ENCODE data around the gene ZDHHC13.
A peak's percentile ranks its signal among the peaks of the same experiment; 100 is the strongest.
"Not testable (repeated sequence)": the region's sequence is repeated elsewhere in the genome, so short reads cannot be mapped to it uniquely, and the experiment has no call there.

Gene ZDHHC13

GRCh38 chr11:19100885-19101284 lies 16.1 kb upstream of the ZDHHC13 start:
- no peak for DNase-seq

GRCh38 chr11:19101796-19102520 lies 15.0 kb upstream of the ZDHHC13 start:
- DNase-seq, result no peak

DNA sequence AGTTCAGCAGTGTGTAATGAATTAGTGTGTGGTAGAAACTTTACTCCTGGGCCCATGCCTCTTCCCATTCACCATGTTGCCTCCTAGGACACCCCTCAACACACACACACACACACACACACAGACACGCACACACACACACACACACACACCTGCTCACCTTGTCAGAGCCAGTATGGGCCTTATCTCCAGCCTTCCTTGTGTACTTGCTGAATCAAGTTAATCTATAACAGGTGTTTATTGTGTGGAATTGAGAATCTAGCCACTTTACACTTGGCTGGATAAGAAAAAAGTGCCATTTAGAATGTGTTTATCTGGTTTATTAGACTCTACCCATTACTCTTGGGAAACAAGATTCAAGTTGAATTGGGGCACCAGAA lies 14.5 kb upstream of the ZDHHC13 start:
- DNase-seq, result no peak

DNA sequence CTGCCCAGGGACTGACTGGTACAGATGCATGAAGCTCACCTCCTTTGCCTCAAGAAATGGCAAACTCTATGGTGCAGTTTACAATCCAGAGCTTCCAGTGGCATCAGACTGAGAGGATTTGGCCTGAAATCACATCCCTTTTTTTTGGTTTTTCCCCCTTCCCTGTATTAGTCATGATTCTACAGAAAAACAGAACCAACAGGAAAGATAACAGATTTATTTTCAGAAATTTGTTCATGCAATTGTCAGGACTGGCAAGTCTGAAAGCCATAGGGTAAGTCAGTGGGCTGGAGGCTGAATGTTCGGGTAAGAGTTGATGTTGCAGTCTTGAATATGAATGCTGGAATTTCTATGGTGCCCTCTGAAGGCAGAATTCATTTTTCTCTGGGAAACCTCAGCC lies 12.0 kb upstream of the ZDHHC13 start:
- DNase-seq, result no peak

DNA sequence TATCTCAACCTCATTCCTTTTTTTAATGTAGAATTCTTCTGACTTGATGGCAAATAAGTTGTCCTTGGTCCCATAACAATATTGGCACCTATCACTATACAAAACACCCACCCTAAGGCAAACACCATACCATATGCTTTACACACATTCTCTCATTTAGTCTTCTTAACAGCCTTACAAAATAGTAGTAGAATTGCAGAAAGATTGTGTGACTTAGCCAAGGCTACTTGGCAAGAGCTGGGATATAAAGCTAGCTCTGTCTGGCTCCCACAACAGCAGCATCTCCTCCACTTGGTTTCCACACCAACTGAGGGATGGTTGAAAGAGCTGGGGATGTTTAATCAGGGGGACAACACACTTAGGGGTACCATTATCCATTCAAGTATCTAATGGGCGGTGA lies 9.8 kb upstream of the ZDHHC13 start:
- no peak for DNase-seq

DNA sequence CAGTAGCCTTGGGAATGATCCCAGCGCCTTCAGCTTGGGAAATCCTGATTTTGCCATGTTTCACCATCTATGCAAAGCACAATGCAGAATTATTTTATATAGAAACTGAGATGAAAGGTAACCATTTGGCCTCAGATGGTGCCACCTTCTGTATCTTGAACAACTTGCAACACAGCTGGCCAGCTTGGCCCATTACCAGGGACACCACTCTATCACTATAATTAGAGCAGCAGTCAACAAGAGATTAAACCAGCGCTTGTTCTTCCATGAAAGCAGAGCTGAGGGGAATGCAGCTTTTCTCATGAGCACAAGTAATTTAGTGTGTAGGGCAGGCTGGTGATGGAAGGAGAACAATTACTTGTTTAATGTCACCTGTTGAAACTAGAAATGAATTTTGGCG lies 6.7 kb upstream of the ZDHHC13 start:
- DNase-seq, result no peak

DNA sequence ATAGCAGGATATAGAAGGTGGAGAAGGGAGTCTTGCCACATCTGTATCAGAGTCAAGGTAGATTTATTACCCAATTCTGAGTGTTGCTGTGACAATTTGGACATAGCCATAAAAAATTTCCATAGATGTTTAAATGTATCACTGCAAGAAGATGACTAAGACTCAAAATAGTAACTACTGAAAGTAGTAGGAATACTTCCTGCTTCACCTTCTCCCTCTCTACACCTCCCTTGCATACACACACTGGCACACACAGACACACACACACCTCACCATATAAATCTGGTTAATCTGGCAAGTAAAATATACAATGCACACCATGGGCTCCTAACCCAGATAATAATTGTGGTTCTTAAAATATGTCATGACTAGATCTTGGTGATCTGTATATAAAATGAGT lies 5.2 kb upstream of the ZDHHC13 start:
- no peak for DNase-seq

DNA sequence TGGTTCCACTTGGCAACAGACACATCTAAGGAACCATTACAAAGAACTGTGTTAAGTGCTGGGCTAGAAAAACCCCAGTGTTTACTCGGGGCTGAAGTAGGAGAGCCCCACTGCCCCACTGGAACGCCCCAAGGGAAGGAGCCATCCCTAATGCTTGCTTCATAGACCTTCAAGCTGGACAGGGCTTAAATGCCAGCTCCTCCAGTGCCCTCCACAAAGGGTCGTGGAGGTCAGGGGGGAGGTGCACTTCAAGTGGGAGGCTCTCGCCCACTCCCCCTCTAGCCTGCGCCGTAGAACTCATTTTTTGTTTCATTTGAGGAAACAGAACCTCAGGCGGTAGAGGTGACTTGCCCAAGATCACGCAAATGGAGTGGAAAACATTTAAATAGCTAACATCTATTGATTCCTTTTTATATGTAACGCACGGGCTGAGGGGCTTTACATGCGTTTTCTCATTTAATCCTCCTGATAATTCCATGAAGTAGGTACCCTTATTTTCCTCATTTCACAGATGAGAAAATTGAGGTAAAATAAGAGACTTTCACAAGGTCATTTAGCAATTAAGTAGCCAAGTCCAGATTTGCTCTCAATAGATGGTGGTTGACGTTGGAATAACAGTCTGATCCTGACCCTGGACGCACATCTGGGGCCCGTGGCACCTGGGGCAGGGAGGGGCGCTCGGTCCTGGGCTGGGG lies 545 bp upstream of the ZDHHC13 start:
- peak in 1 of 2 donors; percentile 5 for DNase-seq

DNA sequence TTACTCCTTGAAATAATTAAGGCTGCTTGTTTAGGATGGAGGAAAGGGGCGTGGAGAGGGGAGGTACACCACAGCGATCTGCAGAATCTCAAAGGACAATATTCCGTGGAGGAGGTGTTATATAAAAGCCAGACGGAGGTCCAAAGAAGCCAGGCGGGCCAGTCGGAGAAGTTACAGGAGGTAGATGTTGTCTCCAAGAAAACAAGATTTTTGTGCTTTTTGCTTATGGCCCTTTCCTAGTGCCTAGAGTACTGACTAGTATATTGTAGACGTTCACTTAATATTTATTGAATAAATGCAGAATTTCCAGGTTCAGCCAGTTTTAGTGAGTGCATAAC lies 761 bp downstream of the ZDHHC13 start:
- DNase-seq, result no peak

DNA sequence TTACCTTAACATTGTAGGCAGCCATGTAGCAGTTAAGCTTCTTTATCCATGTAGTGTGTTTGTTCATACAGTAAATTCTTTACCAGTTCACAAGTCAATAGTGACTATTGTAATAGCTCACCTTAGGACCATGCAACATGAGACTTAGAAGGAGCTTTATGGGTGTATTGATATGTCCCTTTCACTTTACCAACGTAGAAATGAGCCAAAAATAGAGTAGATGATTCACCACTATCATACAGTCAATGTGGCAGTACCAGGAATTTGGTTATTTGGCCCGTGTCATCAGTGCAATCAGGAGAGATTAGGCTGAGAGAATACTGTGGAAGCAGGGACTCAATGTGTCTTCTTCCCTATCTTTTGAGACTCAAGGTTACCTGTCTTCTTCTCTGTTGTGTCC lies 4.7 kb downstream of the ZDHHC13 start:
- no peak for DNase-seq

- DNase-seq, result no peak
Measured at GRCh38 chr11:19122960-19123615, 6.1 kb downstream of the ZDHHC13 start.

DNA sequence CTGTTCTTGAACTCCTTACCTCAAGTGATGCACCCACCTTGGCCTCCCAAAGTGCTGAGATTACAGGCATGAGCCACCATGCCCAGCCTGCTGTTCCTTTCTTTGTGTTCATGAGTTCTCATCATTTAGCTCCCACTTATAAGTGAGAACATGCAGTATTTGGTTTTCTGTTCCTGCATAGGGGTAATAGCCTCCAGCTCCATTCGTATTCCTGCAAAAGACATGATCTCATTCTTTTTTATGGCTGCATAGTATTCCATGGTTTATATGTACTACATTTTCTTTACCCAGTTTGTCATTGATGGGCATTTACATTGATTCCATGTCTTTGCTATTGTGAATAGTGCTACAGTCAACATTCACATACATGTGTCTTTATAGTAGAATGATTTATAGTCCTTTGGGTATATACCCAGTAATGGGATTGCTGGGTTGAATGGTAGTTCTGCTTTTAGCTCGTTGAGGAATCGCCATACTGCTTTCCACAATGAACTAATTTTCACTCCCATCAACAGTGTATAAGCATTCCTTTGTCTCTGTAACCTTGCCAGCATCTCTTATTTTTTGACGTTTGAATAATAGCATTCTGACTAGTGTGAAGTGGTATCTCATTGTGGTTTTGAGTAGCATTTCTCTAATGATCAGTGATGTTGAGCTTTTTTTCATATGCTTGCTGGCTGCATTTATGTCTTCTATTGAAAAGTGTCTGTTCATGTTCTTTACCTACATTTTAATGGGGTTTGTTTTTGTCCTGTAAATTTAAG lies 9.8 kb downstream of the ZDHHC13 start:
- not testable (repeated sequence) for DNase-seq

DNA sequence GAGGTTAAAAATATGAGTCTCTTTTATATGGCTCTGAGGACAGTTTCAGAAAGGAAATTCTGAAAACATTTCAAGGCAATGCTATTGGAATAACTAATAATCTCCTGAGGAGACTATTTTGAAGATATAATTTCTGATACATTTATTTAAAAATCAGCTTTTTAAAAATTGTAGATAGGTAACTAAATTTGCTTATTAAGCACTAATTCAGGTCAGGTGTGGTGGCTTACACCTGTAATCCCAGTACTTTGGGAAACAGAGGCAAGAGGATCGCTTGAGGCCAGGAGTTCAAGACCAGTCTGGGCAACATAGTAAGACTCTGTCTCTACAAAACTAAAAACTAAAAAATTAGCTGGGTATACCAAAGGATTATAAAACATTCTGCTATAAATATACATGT lies 17.0 kb downstream of the ZDHHC13 start:
- DNase-seq, result no peak

GRCh38 chr11:19136884-19137283 lies 19.9 kb downstream of the ZDHHC13 start:
- not testable (repeated sequence) for DNase-seq

DNA sequence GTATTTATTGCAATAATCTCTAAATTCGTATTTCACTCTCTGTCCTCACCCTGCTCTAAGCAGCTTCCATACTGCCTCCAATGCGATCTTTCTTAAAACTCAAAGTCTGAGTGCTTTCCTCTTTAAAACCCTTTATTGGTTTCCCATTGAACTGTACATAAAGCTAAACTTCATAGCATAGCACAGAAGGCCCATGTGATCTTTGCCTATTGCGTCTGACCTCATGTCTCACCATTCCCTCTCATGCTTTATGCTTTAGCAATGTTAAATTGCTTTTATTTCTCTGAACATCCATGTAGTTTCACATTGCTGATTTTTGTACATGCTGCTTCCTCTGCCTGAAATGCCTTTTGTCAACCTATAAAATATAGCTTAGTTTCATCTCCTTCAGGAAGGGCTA lies 28.4 kb downstream of the ZDHHC13 start:
- DNase-seq, result no peak

DNA sequence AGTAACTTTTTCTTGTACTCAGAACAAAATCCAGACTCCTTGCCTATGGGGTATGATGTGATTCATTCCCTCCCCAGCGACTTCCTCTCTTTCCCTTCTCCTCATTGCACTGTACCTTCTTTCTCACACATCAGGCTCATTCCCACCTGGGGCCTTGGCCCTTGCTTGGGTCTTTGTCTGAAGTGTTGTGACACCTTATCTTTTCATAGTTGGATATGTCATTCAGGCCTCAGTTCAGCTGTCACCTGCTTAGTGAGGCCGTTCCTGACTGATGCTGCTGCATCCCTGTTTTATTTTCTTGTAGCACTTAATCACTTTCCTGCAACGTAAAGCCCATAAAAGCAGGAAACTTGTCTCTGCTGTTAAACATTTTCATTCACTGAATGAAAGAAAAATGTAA lies 39.9 kb downstream of the ZDHHC13 start:
- DNase-seq, result no peak

DNA sequence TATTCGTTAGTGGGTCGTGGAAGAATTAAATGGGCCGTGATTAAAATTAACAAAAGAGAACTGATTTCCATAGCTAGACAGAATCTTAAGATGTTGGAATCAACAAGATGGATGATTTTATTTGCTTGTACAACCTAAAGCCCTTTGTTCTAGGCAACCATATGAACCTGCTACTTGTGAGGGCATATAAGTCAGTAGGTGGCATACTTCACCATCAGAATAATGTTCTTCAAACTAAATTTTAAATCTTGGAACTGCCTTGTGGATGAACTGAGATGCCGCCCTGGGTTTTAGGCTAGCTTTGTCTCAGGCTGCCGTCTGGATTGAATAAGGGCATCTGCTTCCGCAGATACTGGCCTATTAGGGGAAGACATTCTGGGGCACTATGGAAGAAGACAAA lies 43.9 kb downstream of the ZDHHC13 start:
- no peak for DNase-seq

- DNase-seq, result no peak
Measured at GRCh38 chr11:19161651-19162050, 44.7 kb downstream of the ZDHHC13 start.

DNA sequence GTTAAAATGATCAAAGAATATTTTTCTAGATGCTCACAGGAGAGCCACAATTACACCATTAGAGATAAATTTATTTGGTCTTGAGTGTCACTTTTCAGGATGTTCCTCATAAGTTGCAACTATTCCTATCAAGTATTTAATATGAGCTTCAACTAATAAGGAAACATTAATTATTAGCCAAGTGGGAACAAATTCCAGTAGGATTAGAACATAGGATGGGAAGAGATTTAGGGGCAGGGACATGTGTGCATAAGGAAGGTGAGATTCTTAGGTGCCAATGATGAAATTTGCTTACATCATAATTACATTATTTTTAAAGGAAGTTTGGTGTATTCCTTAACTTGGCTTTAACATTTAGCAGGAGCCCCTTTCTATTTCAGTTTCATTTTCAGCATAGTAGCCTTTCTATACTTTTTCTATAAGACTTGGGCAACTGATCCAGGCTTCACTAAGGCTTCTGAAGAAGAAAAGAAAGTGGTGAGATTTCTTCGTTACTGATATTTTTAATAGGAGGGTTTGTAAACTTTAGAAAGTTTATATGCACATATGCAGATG lies 46.1 kb downstream of the ZDHHC13 start:
- no peak for DNase-seq

DNA sequence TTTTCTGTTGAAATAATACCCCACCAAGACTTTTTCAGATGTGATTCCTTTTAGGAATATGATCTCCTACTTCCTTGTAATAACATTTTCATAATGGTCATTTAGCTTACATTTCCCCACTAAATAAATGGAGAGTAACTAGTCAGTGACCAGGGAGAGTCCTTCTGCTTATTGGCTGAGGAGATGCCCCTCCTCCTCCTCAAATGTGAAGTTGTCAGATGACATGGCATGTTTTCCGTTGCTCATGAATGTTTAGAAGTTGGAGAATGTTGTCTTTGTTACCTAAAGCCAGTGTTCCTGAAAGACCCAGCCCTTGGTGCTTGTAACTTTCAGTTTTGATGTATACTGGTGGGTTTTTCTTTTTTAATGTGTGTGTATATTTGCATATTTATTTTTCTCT lies 46.6 kb downstream of the ZDHHC13 start:
- DNase-seq, result no peak

- no peak for DNase-seq
Measured at GRCh38 chr11:19164230-19164855, 47.4 kb downstream of the ZDHHC13 start.

DNA sequence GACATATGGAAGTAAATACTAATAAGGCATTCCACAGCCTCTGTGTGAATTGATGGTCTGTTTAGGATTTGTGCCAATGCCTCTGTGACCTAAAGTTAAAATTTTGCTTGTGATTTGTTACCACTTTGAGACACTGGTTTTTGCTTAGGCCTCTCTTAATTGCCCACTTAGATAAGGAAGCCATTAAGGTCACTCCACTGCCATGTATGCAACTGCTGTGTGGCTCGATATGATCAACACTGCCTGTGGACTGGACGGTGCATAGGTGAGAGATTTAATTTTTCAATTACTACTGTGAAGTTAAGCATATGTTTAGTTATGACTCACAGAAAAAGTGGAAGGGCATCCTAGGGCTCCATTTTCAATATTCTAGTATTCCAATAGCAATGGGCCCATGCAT lies 47.9 kb downstream of the ZDHHC13 start:
- no peak for DNase-seq

DNA sequence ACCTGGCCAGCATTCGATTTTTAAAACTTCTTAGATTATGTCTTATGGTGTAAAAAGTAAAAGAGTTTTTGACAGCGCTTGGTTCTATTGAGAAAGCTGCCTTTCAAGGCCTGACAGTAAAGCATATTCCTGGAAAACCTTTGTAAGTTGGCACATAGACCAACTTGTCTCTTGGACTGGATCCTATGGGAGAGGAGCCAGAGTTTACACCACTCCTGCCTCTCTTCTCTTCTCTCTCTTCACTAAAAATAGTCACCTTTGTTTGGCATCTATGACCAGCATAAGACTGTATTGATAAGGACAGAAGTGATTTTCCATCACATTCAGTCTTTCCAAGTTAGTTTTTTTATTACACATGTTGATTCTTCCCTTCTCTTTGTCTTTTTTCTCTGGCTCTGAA lies 51.1 kb downstream of the ZDHHC13 start:
- DNase-seq, result no peak

Data from CD4-positive, alpha-beta T cell treated with Interleukin-1 beta for 1 hour (primary cell).